NCI-H1436 (cell line): ENCODE results near the gene PRDX4.
"Not testable (repeated sequence)": the region's sequence is repeated elsewhere in the genome, so short reads cannot be mapped to it uniquely, and the experiment has no call there.

Source experiments
- DNase-seq: peaks from one replicate; lab custom pipeline; 2025; lab: John Stamatoyannopoulos, UW

PRDX4 gene

DNA sequence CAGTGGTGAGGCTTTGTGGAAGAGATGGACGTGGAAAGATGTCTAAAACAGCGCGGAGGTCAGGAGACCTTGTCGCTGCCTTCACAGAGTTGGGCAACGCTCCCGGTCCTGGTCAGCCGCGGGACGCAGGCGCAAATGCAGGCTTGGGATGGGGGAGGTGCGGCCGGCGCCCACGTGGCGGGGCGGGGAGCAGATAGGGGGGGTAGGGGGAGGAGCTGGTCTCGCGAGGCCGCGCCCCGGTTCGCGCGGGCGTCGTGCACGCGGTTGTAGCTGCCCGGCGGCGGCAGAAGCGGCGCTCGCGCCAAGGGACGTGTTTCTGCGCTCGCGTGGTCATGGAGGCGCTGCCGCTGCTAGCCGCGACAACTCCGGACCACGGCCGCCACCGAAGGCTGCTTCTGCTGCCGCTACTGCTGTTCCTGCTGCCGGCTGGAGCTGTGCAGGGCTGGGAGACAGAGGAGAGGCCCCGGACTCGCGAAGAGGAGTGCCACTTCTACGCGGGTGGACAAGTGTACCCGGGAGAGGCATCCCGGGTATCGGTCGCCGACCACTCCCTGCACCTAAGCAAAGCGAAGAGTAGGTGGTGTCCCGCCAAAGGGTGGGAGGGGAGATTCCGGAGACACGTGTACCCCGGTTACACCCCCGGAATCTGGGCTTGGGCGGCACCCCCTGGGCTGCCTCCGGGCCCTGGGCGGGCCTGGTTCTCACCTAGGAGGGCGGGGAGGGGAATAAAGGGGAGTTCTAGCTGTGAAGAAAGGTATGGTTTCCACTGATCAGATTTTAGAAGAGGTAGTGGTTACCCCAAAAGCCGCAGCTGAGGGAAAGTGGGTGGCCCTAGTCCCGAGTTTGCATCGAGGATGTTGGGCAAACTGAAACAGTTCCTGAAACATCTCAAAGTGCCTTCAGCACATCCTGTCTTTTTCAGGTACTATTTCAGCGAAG lies at the start of gene PRDX4:
PRDX4 (plus strand) TSS at position 255 of the 939 bp plus-strand sequence; CDS start at position 333, 78 bp downstream.
- peak; percentile 48 for DNase-seq

DNA sequence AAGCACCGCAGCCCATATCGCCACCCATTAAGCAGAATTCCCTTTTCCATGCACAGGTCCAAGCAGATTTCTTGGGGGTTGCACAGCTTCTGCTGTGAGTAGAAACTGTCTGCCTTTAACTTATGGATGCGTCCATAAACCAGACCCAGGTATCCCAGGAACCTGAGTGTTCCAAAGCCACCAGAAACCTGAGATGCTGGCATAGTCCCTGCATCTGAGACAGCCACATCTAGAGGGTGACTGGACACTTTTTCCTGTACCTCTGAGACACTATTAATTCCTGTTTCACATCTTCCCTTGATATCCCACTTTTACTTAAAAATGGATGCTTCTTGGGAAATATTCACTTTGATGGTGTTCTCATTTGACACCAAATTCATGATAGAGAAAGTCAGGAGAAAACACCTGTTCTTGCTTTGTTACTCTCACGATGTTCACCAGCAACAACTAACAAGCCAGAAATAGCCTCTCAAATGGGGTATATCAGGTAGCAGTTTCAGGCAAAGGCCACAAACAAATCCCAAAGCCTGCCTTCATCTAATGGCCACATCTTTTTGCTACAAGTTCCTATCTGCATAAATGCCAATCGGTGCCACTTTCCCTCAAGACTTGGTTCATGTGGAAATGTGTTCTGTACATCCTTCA lies 45.5 kb upstream of the PRDX4 start:
- DNase-seq = no peak

DNA sequence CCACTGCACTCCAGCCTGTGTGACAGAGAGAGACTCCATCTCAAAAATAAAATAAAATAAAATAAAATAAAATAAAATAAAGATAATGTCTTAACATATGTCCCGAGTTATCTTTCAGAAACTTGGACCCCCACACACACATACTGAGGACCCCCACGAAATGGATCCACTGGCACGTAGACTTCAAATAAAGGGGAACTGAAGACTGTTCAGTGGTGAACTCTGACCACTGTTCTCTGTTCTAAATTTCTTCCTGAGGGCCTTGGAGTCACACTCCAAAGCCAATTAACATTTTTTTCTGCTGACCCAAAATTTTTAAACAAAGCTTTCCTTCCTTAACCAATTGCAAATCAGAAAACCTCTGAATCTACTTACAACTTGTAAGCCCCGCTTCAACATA lies 43.5 kb upstream of the PRDX4 start:
- no peak for DNase-seq

DNA sequence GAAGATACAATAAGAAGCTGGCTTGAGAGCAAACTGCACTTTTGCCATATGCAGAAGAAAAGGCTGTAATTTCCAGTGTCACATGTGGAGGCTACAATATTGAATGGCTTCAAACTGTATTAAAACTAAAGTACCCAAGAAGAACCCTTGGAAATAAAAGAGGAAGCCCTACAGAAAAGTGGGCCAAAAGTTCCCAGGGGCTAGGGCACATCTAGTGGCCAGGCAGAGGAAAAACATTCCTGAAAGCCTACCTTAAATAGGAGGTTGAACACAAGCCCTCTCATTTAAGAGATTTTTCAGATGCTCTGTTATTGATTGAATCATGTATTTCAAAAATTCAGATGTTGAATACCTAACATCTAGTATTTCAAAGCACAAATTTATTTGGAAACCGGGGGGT lies 40.6 kb upstream of the PRDX4 start:
- no peak for DNase-seq

DNA sequence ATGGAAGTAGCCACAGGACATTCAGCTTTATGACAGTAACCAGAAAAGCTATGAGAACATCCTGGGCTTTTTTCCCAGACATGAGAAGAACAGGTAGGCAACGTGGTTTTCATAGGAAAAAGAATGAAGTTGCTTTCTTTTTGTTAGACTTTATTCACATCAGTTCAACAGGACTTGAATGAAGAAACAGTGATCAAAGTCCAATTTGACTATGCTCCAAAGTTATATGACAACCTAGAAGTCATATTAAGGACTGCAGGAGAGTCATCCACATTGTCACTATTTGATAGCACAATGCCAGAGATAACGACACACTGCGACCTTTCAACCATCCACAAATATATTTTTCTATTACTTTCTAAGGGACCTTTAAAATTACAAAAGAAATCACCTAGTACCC lies 39.2 kb upstream of the PRDX4 start:
- no peak for DNase-seq

DNA sequence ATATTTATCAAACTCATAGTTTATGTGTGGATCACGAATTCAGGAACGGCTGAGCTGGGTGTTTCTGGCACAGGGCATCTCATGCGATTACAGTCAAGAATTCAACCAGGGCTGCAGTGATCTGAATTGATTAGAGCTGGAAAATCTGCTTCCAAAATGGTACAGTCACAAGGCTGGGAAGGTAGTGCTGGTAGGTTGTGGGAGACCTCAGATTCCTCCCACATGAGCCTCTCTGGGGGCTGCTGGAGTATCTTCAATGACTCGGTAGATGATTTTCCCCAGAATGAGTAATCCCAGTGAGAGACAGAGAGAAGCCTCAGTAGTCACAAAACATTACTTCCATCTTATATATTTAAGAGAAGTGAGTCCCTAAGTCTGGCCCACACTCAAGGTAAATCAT lies 36.2 kb upstream of the PRDX4 start:
- no peak for DNase-seq

DNA sequence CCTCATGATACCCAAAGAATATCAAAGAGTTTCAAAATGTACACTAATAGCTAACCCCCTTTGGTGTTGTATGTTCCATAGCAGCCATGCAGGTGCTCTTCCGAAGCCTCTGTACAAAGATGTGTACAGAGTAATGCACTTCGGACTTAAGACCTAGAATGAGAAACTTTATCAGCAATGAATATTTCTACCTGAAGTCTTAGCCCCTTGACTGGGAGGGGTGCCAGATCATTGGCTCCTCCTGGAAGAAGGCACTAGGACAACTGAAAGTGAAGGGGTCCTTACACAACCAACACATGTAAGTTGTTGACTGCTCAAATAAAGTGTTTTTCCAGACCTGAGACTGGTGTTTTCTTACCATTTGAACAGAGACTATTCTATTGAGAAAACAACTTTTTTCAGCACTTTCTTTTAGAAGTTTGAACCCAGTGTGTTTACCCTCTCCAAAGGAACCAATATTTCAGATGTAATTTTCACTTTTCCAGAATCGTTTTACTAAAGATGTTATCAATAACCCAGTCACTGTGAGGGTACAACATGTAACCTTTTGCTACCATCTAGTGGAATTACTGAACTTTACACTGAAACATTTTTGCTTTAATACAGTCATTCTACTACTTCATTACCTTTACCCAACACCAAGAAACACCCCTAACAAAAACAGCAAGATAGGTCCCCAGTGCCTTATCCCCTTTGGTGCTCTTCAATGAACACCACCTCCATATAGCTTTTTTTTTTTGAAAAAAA lies 33.3 kb upstream of the PRDX4 start:
- DNase-seq = no peak

DNA sequence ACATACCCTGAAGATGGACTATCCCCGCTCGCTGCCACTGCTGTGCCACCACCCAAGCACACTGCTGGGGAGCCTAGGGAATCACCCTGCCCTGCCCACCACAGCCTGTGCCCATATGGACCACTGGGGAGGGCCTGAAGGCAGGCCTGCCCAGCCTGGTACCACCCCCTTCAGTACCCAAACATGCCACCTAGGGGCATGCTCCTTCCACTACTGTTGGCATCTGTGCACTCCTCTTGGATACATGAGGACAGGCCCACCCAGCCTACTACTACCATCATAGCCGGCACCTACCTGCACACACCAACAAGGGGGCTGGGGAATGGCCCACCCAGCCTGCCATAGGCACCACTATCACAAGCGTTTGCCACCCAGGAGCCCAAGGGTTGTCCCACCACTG lies 30.1 kb upstream of the PRDX4 start:
- no peak for DNase-seq

DNA sequence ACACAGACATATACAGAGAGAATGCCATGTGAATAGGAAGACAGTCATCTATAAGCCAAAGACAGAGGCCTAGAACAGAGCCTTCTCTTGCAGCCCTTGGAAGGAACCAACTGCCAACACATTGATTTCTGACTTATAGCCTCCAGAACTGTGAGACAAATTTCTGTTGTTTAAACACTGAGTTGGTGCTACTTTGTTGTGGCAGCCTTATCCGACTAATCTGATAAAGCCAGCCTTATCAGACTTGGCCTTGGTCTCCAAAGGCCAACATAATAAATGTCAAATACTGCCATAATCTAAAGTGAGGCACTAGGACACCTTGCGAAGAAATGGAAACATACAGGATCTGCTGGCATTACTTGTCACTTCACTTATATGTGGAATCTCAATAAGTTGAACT lies 24.3 kb upstream of the PRDX4 start:
- no peak for DNase-seq

DNA sequence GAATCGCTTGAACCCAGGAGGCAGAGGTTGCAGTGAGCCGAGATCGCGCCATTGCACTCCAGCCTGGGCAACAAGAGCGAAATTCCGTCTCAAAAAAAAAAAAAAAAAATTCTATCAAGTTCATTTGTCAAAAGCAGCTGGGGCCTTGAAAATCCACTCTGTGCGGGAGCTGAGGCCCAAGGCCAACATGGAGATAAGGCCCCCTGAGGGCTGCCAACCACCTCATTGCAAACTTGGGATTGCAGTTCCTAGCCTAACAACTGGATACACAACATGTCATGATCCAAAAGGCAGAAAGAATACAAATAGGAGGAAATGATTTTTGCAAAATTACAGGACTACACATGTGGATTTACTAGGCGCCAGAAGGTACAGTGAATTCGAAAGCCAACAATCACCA lies 22.5 kb upstream of the PRDX4 start:
- DNase-seq = no peak

DNA sequence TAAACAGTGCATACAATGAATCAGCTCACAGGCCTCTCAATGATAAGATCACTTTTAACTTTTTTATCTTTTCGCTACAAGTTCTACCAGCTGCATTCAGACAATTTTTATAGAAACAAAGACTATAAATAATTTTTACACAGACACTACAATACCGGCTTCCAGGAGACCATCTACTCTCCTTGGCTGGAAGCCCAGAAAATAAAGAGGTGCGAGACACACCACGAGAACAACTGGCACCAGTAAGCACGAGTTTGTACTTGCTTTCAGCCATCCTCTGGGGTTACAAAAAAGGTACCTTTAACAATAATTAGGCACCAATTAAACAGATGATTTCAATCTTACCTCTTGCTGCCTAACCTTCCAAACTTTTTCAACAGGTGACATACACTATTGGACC lies 11.2 kb upstream of the PRDX4 start:
- no peak for DNase-seq

DNA sequence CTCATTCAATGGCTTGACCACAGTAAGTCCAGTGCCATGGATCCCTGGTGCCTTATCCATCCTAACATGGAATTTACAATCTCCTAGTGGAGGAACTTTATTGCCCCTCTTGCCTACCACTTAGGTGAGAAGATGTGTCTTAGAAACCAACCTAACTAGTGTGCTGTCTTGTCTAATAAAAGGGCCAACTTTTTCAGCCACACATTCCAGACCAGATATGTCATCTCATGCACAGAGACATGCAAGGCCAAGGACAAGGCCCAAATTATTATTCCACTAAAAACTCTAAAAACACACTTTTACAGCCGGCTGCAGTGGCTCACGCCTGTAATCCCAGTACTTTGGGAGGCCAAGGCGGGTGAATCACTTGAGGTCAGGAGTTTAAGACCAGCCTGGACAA lies 10.6 kb upstream of the PRDX4 start:
- no peak for DNase-seq

DNA sequence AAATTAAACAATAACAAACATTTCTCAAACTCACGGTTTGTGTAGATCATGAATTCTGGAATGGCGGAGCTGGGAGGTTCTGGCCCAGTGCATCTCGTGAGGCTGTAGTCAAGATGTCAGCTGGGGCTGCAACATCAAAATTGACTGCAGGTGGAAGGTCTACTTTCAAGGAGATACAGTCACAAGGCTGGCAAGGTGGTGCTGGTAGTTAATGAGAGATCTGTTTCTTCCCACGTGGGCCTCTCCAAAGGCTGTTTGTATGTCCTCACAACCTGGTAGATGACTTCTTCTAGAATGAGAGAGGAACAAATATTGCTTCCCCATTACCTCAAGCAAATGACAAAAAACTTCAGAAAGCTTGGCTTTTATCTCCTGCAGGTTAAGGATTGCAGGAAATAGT lies 8.0 kb upstream of the PRDX4 start:
- DNase-seq = no peak

DNA sequence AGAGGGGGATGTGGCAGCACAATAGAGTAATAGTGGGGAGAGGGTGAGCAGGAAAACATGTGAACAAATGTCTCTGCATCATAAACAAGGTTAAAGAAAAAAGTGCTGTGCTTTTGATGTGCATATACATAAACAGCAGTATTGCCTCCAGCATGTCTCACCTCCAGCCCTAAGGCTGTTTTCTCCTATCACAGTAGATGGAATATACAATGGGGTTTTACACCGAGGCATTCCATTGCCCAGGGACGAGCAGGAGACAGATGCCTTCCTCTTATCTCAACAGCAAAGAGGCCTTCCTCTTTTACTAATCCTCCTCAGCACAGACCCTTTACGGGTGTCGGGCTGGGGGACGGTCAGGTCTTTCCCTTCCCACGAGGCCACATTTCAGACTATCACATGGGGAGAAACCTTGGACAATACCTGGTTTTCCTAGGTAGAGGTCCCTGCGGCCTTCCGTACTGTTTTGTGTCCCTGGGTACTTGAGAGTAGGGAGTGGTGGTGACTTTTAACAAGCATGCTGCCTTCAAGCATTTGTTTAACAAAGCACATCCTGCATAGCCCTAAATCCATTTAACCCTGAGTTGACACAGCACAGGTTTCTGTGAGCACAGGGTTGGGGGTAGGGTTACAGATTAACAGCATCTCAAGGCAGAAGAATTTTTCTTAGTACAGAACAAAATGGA lies 7.1 kb upstream of the PRDX4 start:
- DNase-seq = not testable (repeated sequence)

DNA sequence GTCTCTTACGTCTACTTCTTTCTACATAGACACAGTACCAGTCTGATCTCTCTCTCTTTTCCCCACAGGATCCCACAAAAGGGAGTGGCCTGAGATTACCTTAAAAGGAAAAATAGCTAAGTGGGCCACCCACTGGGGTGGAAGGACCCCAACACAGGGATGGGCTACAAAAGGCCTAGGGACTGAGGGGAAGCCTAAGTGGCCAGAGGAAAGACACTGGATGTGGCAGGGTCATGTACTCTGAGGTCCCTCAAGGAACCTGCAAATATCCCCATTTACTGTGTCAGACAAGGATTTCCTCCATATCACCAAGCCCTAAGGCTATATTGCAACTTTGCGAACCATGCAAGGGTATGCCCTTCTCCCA lies 6.5 kb upstream of the PRDX4 start:
- DNase-seq = no peak

DNA sequence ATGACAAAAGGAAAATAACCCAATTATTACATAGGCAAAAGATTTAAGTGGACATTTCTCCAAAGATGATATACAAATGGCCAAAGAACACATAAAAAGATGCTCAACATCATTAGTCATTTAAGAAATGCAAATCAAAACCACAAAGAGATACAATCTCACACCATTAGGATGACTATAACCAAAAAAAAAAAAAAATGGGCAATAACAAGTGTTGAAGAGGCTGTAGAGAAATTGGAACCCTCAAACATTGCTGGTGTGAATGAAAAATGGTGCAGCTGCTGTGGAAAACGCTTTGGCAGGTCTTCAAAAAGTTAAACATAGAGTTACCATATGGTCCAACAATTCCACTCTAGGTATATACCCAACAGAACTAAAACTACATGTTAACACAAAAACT lies 5.6 kb upstream of the PRDX4 start:
- DNase-seq = no peak

DNA sequence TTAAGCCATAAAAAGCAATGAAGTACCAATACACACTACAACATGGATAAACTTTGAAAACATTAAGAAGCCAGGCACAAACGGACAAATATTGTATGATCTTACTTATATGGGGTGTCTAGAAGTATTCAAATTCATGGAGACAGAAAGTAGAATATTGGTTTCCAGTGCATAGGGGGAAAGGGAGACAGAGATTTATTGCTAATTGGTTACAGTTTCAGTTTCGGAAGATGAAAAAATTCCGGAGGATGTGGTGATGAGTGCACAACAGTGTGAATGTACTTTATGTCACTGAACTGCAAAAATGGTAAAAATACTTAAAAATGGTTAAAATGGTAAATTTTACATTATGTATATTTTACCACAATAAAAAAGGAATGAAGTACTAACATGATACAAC lies 5.1 kb upstream of the PRDX4 start:
- no peak for DNase-seq

DNA sequence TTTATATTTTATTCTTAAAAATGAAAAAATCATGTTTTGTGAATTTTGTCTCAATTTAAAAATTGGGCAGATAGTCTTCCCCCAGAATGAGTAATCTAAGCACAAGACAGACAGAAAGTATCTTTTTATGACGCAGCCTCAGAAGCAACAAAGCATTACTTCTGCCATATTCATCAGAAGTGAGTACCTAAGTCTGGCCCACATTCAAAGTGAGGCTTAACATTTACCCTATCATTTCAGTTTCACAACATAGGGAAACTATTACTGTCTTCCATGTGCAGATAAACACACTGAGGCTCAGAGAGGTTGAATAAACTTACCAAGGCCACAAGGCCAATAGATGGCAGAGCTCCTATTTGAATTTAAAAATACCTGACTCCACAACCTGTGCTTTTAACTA lies 4.4 kb upstream of the PRDX4 start:
- no peak for DNase-seq

DNA sequence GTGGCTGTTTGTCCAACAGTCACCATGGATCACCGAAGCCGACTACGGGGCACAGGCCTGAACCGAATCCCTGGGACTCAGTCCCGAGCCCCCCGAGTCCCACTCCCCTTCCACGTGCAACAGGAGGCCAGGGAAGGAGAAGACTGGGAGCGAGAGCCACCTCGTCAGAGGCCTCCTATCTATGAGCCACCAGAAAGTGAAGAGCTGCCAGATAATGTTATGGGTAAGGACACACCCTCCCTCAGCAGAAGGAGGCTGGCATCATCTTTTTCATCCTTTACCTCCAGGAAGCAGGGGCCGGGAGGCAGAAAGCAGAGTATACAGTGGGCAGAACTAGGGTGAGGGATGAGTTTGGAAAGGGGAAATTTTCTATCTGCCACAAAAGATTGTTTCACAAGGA lies 2.8 kb upstream of the PRDX4 start:
- no peak for DNase-seq

DNA sequence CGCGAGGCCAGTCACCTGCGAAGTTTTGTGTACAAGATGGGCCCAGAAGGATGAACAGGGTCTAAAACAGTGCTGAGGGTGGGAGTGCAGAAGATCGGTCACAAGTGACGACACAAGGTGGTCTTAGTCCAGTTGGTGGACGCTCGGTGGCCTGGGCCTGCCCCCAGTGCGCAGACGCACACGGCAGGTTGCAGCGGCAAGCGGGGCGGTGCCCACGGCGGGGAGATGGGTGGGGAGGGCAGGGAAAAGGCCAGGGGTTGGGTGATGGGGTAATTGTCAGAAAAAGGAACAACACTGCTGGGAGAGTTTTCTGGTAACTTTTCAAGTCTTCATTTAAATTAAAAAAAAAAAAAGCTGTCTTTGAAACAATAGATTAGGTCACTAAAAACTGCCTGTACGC lies 1.0 kb upstream of the PRDX4 start:
- no peak for DNase-seq

DNA sequence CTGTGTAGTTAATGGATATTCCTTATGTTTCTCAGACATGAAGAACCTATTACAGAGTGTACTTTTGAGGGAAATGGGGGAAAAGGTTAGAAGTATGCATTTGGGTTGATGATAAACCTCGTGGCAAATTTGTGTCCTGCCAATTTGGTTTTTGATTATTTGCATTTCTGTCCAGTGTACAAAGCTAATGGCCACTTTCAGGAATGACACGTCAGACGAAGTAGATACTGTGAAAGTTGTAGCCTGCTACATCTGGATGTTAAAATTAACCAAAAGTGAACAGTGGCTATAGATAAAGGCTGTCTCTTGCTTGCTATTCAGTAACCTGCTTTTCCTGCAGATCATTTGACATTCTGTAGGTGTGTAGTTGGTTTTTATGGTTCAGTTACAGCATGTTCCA lies 1.0 kb downstream of the PRDX4 start:
- no peak for DNase-seq

DNA sequence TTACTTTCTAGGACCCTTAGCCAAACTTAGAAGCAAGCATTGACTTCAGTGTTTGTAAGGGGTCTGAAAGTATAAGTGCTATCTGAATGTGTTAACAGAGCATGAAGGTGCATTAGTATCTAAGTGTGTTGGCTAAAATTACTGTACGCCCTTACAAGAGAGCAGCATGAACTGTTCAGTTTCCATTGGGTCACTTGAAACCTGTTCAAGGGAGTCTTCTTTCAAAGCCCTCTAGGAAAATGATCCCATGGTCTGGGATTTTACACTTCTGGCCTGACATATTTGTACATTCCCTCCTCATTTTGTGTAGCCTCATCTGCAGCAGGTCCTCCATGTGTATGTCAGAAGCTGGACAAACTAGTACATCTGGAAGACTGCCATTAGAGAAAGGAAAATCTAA lies 3.2 kb downstream of the PRDX4 start:
- no peak for DNase-seq
